Gastroesophageal sphincter (tissue), 4 donors: Measurements from ENCODE around the gene PTRH2. TPM values are rescaled to one million over a fixed set of nuclear protein-coding genes. Genes with fewer than 3 reads are reported as not detected.

Source experiments
- ATAC-seq: fragments of 150-250 bp; one replicate; pipeline ENCODE4 v1.9.1; 2016; ENCODE audit warnings: mild to moderate bottlenecking, moderate library complexity
- H3K27ac ChIP-seq, 4 donors: fragments of 200-600 bp; sonication (generic) in 3 of 4; 1 replicate in 3 of 4; 2 replicates in 1 of 4; pipeline ENCODE4 v1.5.1; 2016 to 2019
- H3K27me3 ChIP-seq: fragments of 200-600 bp; sonication (generic); one replicate; pipeline ENCODE4 v1.5.1; 2019
- H3K36me3 ChIP-seq, 2 donors: fragments of 200-600 bp; sonication (generic); one replicate each; pipeline ENCODE4 v1.5.1; 2019; ENCODE audit warnings: control low read depth in 1 of 2
- H3K4me1 ChIP-seq, 3 donors: fragments of 200-600 bp; sonication (generic); 1 replicate in 2 of 3; 2 replicates in 1 of 3; pipeline ENCODE4 v1.5.1; 2016 to 2019; ENCODE audit warnings: control low read depth in 2 of 3
- H3K4me3 ChIP-seq, 2 donors: fragments of 200-600 bp; sonication (generic); one replicate each; pipeline ENCODE4 v1.5.1; 2019; ENCODE audit warnings: mild to moderate bottlenecking in 1 of 2, moderate library complexity in 1 of 2
- H3K9me3 ChIP-seq, 3 donors: fragments of 200-600 bp; sonication (generic); one replicate each; pipeline ENCODE4 v1.5.1; 2017 to 2019; ENCODE audit warnings: control low read depth in 2 of 3
- EP300 ChIP-seq: sonication (generic); formaldehyde crosslinking; IDR thresholded peaks from one replicate; pipeline ENCODE4 v1.6.1; 2017; ENCODE audit warnings: antibody characterized with exemption, mild to moderate bottlenecking
- POLR2A ChIP-seq, 2 donors: fragments of 450-650 bp; IDR thresholded peaks; one replicate each; pipeline ENCODE4 v1.6.1; 2017; ENCODE audit warnings: antibody characterized with exemption in 2 of 2, mild to moderate bottlenecking in 2 of 2, moderate library complexity in 1 of 2
- POLR2AphosphoS5 ChIP-seq: sonication (generic); formaldehyde crosslinking; IDR thresholded peaks from one replicate; pipeline ENCODE4 v1.6.1; 2017; ENCODE audit warnings: antibody characterized with exemption
- WGBS, 2 donors: methylation state at CpG; one replicate each; pipeline ENCODE4 v1.1.5; 2018; ENCODE audit warnings: low coverage in 1 of 2; 5-methylcytosine and 5-hydroxymethylcytosine counted together
- total RNA-seq, 4 donors: library from RNA; depleted of rRNA; stranded (reverse); fragments of >200 nt; gene quantifications; one replicate each; pipeline ENCODE4 v1.1.0, GENCODE V29; 2016
- TF ChIP-seq, protein P1 (sequence below), 4 experiments: fragments of 200-600 bp in 2 of 4; fragments of 450-650 bp in 2 of 4; sonication (generic) in 1 of 4; IDR thresholded peaks; one replicate each; pipeline ENCODE4 v1.5.1; 2017 to 2019; ENCODE audit warnings: antibody characterized with exemption in 4 of 4, mild to moderate bottlenecking in 2 of 4, moderate library complexity in 2 of 4

PTRH2 gene
- total RNA-seq, 4 donors from 2014 or later: 16.6 to 26.0 (median 24.3) TPM

DNA sequence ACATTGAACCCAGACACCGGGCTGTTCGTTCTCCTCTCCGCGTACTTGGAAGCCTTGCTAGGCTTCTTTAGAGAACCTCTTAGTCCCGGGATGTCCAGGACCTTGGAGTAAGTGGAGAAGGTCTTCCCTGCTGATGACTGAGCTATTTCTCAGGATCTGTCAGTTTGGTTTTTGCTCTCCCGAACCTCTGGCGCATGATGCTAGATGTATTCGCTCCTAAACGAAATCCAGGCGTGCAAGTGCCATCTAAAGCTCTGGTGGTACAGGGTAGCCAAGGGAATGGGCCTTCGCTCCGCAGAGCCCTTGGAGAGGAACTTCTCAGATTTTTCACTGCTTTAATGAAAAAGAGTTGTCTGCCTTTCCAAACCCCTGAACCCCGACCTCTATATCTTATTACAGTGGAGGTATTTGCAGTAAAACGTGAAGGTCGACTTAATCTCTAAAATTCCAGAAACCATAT is 771 bp upstream of the PTRH2 start:
- H3K36me3 ChIP-seq: peaks cover 0 to 4% of the 10 kb centered on the region in 2 donors
- ATAC-seq: no peak
- H3K9me3 ChIP-seq: no peaks in the 10 kb centered on the region
- H3K27ac ChIP-seq: peak overlapping the region; percentile 87 to 97 (median 94)
- WGBS, 2 donors: 0 to 1% methylated on average over 3 to 10 of the region's 15 CpGs
- peaks cover 6 to 55% (median 16%) of the 10 kb centered on the region in 3 donors for H3K4me1 ChIP-seq
- TF ChIP-seq, protein P1, sequence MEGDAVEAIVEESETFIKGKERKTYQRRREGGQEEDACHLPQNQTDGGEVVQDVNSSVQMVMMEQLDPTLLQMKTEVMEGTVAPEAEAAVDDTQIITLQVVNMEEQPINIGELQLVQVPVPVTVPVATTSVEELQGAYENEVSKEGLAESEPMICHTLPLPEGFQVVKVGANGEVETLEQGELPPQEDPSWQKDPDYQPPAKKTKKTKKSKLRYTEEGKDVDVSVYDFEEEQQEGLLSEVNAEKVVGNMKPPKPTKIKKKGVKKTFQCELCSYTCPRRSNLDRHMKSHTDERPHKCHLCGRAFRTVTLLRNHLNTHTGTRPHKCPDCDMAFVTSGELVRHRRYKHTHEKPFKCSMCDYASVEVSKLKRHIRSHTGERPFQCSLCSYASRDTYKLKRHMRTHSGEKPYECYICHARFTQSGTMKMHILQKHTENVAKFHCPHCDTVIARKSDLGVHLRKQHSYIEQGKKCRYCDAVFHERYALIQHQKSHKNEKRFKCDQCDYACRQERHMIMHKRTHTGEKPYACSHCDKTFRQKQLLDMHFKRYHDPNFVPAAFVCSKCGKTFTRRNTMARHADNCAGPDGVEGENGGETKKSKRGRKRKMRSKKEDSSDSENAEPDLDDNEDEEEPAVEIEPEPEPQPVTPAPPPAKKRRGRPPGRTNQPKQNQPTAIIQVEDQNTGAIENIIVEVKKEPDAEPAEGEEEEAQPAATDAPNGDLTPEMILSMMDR (IDR thresholded peaks at IDR 0.05): no peak
- no peak for TF ChIP-seq POLR2A (IDR thresholded peaks at IDR 0.05)
- no peak for TF ChIP-seq EP300
- TF ChIP-seq POLR2AphosphoS5: no peak
- peak overlapping the region; percentile 73 to 77 for H3K4me3 ChIP-seq
- no peaks in the 10 kb centered on the region for H3K27me3 ChIP-seq

DNA sequence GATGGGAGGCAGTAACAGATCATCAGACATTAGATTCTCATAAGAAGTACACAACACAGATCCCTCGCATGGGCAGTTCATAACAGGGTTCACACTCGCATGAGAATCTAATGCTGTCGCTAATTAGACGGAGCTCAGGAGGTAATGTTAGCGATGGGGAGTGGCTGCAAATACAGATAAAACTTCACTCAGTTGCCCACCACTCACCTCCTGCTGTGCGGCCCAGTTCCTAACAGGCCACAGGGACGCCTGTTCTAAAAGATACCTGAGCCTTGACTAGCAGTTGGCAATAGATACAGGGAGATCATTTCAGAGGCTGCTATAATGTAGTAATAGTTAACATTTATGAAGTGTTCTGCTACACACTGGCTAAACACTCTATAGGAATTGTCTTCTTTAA is 4.9 kb downstream of the PTRH2 start:
- no peak for ATAC-seq
- H3K36me3 ChIP-seq: peaks cover 2 to 37% of the 10 kb centered on the region in 2 donors
- H3K27me3 ChIP-seq: no peaks in the 10 kb centered on the region
- peaks cover 0 to 31% (median 10%) of the 10 kb centered on the region in 3 donors for H3K4me1 ChIP-seq
- H3K9me3 ChIP-seq: no peaks in the 10 kb centered on the region
- TF ChIP-seq EP300 (no peak), POLR2A (IDR thresholded peaks at IDR 0.05) (no peak), POLR2AphosphoS5 (no peak)
- TF ChIP-seq, protein P1 (IDR thresholded peaks at IDR 0.05): no peak
- no peak overlapping the region for H3K4me3 ChIP-seq
- WGBS, 2 donors: 91% methylated on average over 7 of the region's 7 CpGs; no CpG with 5 or more reads in 1 of the 2 donors
- no peak overlapping the region for H3K27ac ChIP-seq

DNA sequence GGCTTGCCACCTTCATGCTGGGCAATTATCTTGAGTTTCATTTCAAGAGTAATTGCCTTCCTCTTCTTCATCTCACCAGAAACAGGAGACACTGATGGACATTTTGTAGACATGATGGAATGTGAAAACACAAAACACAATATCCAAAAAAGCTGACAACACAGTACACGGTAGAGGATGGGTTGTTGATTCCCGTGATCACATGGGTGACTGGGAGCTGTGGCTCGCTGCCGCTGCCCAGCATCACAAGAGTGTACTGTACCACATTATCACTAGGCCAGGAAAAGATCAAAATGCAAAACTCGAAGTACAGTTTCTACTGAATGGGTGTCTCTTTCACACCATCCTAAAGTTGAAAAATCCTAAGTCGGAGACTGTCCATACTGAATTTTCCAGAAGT is 7.4 kb downstream of the PTRH2 start:
- WGBS, 2 donors: 89 to 90% methylated on average over 6 of the region's 6 CpGs
- Histone ChIP-seq H3K4me3 (no peak overlapping the region), H3K27ac (no peak overlapping the region), H3K36me3 (peaks cover 6 to 62% of the 10 kb centered on the region in 2 donors), H3K27me3 (no peaks in the 10 kb centered on the region), H3K9me3 (no peaks in the 10 kb centered on the region), H3K4me1 (peaks cover 0 to 10% (median 0%) of the 10 kb centered on the region in 3 donors)
- no peak for ATAC-seq
- TF ChIP-seq POLR2AphosphoS5 (no peak), EP300 (no peak), POLR2A (IDR thresholded peaks at IDR 0.05) (no peak)
- TF ChIP-seq, protein P1 (IDR thresholded peaks at IDR 0.05): no peak

DNA sequence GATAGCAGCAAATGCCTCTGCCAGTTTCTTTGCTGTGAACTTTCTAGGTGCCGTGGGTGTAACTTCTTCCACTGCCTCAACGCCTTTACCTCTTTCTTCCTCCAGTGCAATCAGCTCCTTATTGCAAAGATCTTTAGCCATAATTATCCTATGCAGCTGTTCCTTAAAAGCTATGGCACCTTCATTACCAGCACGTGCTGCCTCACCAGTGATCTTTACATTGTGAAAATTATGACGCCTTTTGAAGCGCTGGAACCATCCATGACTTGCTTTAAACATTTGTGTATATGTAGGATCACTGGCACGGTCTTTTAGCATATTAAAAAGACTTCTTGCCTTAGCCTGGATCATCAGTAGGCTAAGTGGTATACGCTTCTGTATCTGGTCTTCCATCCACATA is 8.0 kb downstream of the PTRH2 start:
- H3K27me3 ChIP-seq: no peaks in the 10 kb centered on the region
- no peak overlapping the region for H3K27ac ChIP-seq
- no peaks in the 10 kb centered on the region for H3K9me3 ChIP-seq
- no peak overlapping the region for H3K4me3 ChIP-seq
- peaks cover 0 to 4% (median 0%) of the 10 kb centered on the region in 3 donors for H3K4me1 ChIP-seq
- H3K36me3 ChIP-seq: peaks cover 6 to 68% of the 10 kb centered on the region in 2 donors
- TF ChIP-seq POLR2A (IDR thresholded peaks at IDR 0.05) (no peak), EP300 (no peak), POLR2AphosphoS5 (no peak)
- TF ChIP-seq, protein P1 (IDR thresholded peaks at IDR 0.05): no peak
- ATAC-seq: no peak
- WGBS, 2 donors: 91 to 98% methylated on average over 5 to 7 of the region's 7 CpGs

DNA sequence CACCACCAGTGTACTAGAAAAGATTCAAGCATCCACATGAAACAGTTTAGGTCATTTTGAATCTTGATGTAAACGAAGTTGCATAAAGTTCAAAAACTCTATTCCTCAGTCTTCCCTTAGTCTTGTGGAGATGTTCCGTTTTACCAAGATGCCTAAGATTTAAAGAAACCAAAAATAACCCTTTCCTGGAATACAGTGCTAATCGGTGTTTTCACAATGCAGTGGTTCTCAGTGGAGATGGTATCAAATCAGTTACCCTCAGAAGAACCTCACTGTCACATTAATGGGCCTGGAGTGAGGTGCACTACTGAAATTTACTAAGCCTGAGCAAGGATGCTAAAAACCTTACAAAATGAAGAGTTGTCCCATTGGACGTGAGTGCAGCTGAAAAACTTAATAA is 9.1 kb downstream of the PTRH2 start:
- 79% methylated on average over 3 to 4 of the region's 4 CpGs for WGBS, 2 donors
- Histone ChIP-seq H3K27ac (no peak overlapping the region), H3K4me3 (no peak overlapping the region), H3K4me1 (no peaks in the 10 kb centered on the region), H3K27me3 (no peaks in the 10 kb centered on the region), H3K9me3 (no peaks in the 10 kb centered on the region), H3K36me3 (peaks cover 6 to 74% of the 10 kb centered on the region in 2 donors)
- TF ChIP-seq EP300 (no peak), POLR2AphosphoS5 (no peak), POLR2A (IDR thresholded peaks at IDR 0.05) (no peak)
- TF ChIP-seq, protein P1 (IDR thresholded peaks at IDR 0.05): no peak
- no peak for ATAC-seq
